Peyer's patch (tissue), 4 donors: Measurements from ENCODE around the gene CAST.

Source experiments
- CTCF ChIP-seq, 6 experiments: fragments of 450-650 bp in 4 of 6; fragments of 200-600 bp in 2 of 6; sonication (generic) in 1 of 6; IDR thresholded peaks; one replicate each; pipeline ENCODE4 v1.5.1; 2017 to 2019; ENCODE audit warnings: antibody characterized with exemption in 6 of 6, mild to moderate bottlenecking in 3 of 6, moderate library complexity in 1 of 6
- POLR2A ChIP-seq, 2 donors: fragments of 450-650 bp; IDR thresholded peaks; one replicate each; pipeline ENCODE4 v1.5.1; 2017; ENCODE audit warnings: antibody characterized with exemption in 2 of 2, mild to moderate bottlenecking in 2 of 2, moderate library complexity in 2 of 2

GRCh38 chr5:96818125-96818788 lies 156.1 kb downstream of the CAST start:
- TF ChIP-seq CTCF (IDR thresholded peaks at IDR 0.05) (no peak), POLR2A (IDR thresholded peaks at IDR 0.05) (no peak)
